Stimulated activated CD4-positive, alpha-beta T cell treated with anti-CD3 and anti-CD28 coated beads, TNF-alpha, amount 100 ng/mL, for 24 hours (primary cell): ENCODE data around the gene CCDC77.

ENCODE experiments used
- DNase-seq, 3 experiments: peaks; one replicate each; pipeline ENCODE4 v3.0.0-alpha.2; 2020; ENCODE audit warnings: low read depth in 3 of 3

The CCDC77 gene

DNA sequence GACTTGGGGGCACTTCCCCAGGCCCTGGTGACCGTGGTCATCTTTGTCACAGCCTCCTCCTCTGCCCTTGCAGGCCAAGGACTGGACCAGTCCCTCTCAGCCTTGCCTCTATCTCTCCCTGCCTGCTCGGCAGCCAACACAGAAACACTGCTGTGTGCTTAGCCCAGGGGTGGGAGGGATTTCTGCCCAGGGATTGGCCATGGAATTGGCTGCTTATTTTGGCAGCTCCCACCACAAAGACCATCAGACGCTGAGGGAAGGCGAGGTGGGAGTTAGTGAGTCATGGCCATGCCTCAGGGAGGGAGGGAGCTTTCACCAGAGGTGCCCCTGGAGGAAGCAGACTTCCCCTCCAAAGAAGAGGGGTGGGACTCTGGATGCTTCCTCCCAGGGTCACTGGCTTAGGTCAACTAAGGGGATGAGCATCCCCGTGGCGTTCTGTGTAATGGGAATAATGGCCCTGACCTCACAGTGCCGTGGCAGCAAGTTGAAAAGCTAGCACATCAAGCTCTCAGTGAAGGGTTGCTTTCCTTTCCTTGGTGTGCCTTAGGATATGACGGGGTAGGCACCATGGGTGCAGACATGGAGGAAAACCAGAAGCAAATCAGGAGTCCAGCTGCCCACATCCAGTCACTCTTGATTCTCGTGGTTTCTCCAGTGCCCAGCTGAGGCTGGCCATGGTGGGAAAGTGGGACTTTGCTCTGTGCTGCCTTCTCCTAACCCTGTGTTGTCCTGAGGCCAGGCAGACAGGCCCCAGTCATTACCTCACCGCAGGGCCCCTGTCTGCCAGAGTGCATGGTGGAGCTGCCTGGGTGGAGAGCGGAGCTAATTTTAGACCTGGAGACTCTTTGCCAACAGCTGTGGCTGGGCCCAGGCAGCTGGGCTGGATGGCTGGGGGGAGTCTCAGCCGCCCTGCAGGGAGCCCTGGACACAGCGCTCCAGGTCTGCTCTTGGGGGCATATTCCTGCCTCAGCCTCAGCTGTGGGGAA is 79.7 kb downstream of the CCDC77 start:
- DNase-seq, result no peak

DNA sequence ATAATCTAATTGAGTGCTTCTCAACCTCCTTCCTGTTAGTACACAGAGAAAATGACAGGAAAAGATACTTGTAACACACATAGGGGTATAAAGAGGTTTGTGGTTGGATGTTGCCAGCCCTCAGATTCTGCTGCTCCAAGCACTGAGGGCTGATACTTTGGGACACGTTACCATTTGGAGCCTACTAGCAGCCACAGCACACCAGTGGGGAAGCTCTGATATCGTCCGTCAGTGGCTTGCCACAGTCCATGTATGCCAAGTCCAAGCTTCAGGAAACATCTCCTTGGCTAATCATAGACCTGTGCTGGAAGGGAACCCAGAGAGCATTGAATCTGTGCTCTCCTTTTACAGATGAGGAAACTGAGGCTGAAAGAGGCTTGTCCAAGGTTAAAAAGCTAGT is 80.6 kb downstream of the CCDC77 start:
- DNase-seq, result no peak

GRCh38 chr12:484096-484495 is 82.7 kb downstream of the CCDC77 start:
- no peak for DNase-seq

- DNase-seq, result no peak
Measured at GRCh38 chr12:490260-490659, 88.8 kb downstream of the CCDC77 start.
